CD8-positive, alpha-beta memory T cell (primary cell): ENCODE data around the gene POGLUT3. TPM values are rescaled to one million over a fixed set of nuclear protein-coding genes. Genes with fewer than 3 reads are reported as not detected.
A peak's percentile ranks its signal among the peaks of the same experiment; 100 is the strongest.

ENCODE experiments used
- CTCF ChIA-PET: fragments of 350-600 bp; sonication (Branson Sonifier 250); formaldehyde crosslinking; loops from one replicate; lab custom pipeline; 2021; ENCODE audit warnings: antibody characterized with exemption; lab: Charles Lee
- POLR2A ChIA-PET: fragments of 350-600 bp; sonication (Branson Sonifier 250); formaldehyde crosslinking; loops from one replicate; lab custom pipeline; 2021; ENCODE audit warnings: antibody characterized with exemption; lab: Charles Lee
- DNase-seq, 5 donors: peaks; one replicate each; pipeline versions ENCODE4 v3.0.0 to v3.0.0-alpha.2; 2020 to 2022; ENCODE audit warnings: mixed read lengths in 1 of 5
- H3K27ac ChIP-seq: one replicate; pipeline ENCODE4 v1.7.0; 2013; ENCODE audit warnings: low read depth, mild to moderate bottlenecking, low read length, moderate library complexity
- H3K27me3 ChIP-seq: 2 replicates; pipeline ENCODE4 v1.7.0; 2013; ENCODE audit warnings: low read length, mild to moderate bottlenecking; ENCODE audit not compliant: insufficient read depth, poor library complexity, severe bottlenecking
- H3K36me3 ChIP-seq: 2 replicates; pipeline ENCODE4 v1.7.0; 2013; ENCODE audit warnings: mild to moderate bottlenecking, low read length, moderate library complexity; ENCODE audit not compliant: insufficient read depth
- H3K4me1 ChIP-seq: 2 replicates; pipeline ENCODE4 v1.7.0; 2013; ENCODE audit warnings: mild to moderate bottlenecking, low read length, moderate library complexity; ENCODE audit not compliant: insufficient read depth
- H3K4me3 ChIP-seq: 2 replicates; pipeline ENCODE4 v1.7.0; 2013; ENCODE audit warnings: mild to moderate bottlenecking, low read length
- H3K9me3 ChIP-seq: 2 replicates; pipeline ENCODE4 v1.7.0; 2013; ENCODE audit warnings: mild to moderate bottlenecking, low read length
- H3K27ac Mint-ChIP-seq, 8 donors: one replicate each; pipeline ENCODE4 v1.8.0; 2020 to 2021; ENCODE audit warnings: mixed read lengths in 8 of 8, mild to moderate bottlenecking in 6 of 8, inconsistent platforms in 3 of 8, moderate library complexity in 3 of 8
- H3K27me3 Mint-ChIP-seq, 2 donors: one replicate each; pipeline ENCODE4 v1.8.0; 2020 to 2021; ENCODE audit warnings: mixed read lengths in 2 of 2, mild to moderate bottlenecking in 1 of 2, moderate library complexity in 1 of 2
- H3K36me3 Mint-ChIP-seq, 3 donors: one replicate each; pipeline ENCODE4 v1.8.0; 2020 to 2021; ENCODE audit warnings: mixed read lengths in 3 of 3, inconsistent platforms in 1 of 3, mild to moderate bottlenecking in 1 of 3
- H3K4me1 Mint-ChIP-seq, 3 donors: one replicate each; pipeline ENCODE4 v1.8.0; 2020 to 2021; ENCODE audit warnings: mixed read lengths in 3 of 3, inconsistent platforms in 1 of 3, mild to moderate bottlenecking in 1 of 3
- H3K4me3 Mint-ChIP-seq, 7 donors: one replicate each; pipeline ENCODE4 v1.8.0; 2020 to 2021; ENCODE audit warnings: mixed read lengths in 7 of 7, mild to moderate bottlenecking in 6 of 7, moderate library complexity in 4 of 7, inconsistent platforms in 2 of 7
- H3K9me3 Mint-ChIP-seq, 5 donors: one replicate each; pipeline ENCODE4 v1.8.0; 2020 to 2022; ENCODE audit warnings: mixed read lengths in 5 of 5, mild to moderate bottlenecking in 3 of 5, moderate library complexity in 2 of 5, inconsistent platforms in 1 of 5
- polyA plus RNA-seq: library from polyadenylated mRNA; unstranded; fragments of 300-500 nt; fragmentation: Illumina TruSeq; gene quantifications from one replicate; pipeline ENCODE4 v1.2.3, GENCODE V29; 2021
- total RNA-seq, 2 experiments: library from RNA; stranded (reverse); gene quantifications; one replicate each; pipeline ENCODE4 v1.2.3, GENCODE V29; 2021

The POGLUT3 gene
- total and polyA plus RNA-seq, 3 experiments from 2014 or later = 12.9 to 17.8 (median 16.7) TPM

- POLR2A ChIA-PET = interaction anchor here (1.4 kb wide), 1 partner anchor 32 kb away, joined by 6 read pairs; the partner anchor contains the start of gene C11orf65
- peaks cover 10% of the 10 kb centered on the region for H3K4me1 ChIP-seq
- H3K9me3 ChIP-seq = no peaks in the 10 kb centered on the region
- CTCF ChIA-PET = no interaction called here
- peak overlapping the region; percentile 81 for H3K27ac ChIP-seq
- H3K27ac Mint-ChIP-seq = peak overlapping the region; percentile 61 to 94 (median 88)
- H3K9me3 Mint-ChIP-seq = no peaks in the 10 kb centered on the region
- H3K4me3 Mint-ChIP-seq = peak overlapping the region; percentile 82 to 91 (median 88)
- no peaks in the 10 kb centered on the region for H3K36me3 ChIP-seq
- H3K27me3 ChIP-seq = no peaks in the 10 kb centered on the region
- no peak for DNase-seq
- peaks cover 0 to 4% of the 10 kb centered on the region in 2 donors for H3K27me3 Mint-ChIP-seq
- peaks cover 18 to 36% (median 34%) of the 10 kb centered on the region in 3 donors for H3K4me1 Mint-ChIP-seq
- peak overlapping the region; percentile 75 for H3K4me3 ChIP-seq
- H3K36me3 Mint-ChIP-seq = peaks cover 0 to 5% (median 0%) of the 10 kb centered on the region in 3 donors
Measured at GRCh38 chr11:108498816-108499408, 728 bp upstream of the POGLUT3 start.

GRCh38 chr11:108497317-108498045, 703 bp downstream of the POGLUT3 start:
- H3K36me3 Mint-ChIP-seq = peaks cover 0 to 5% (median 0%) of the 10 kb centered on the region in 3 donors
- peaks cover 18 to 38% (median 35%) of the 10 kb centered on the region in 3 donors for H3K4me1 Mint-ChIP-seq
- CTCF ChIA-PET = no interaction called here
- Histone ChIP-seq H3K4me1 (peaks cover 10% of the 10 kb centered on the region), H3K36me3 (no peaks in the 10 kb centered on the region), H3K27ac (peak overlapping the region; percentile 81), H3K4me3 (peak overlapping the region; percentile 75), H3K9me3 (no peaks in the 10 kb centered on the region), H3K27me3 (no peaks in the 10 kb centered on the region)
- no peaks in the 10 kb centered on the region for H3K9me3 Mint-ChIP-seq
- peak; percentile 60 to 80 (median 73) for DNase-seq
- peak overlapping the region; percentile 92 to 100 (median 99) for H3K27ac Mint-ChIP-seq
- peaks cover 0 to 4% of the 10 kb centered on the region in 2 donors for H3K27me3 Mint-ChIP-seq
- peak overlapping the region; percentile 94 to 100 (median 98) for H3K4me3 Mint-ChIP-seq
- POLR2A ChIA-PET = interaction anchor here (1.0 to 1.4 kb wide), 3 partner anchors 29 to 167 kb away, joined by 3 to 6 read pairs (median 4); partner anchors contain the start of genes C11orf65 and DDX10

DNA sequence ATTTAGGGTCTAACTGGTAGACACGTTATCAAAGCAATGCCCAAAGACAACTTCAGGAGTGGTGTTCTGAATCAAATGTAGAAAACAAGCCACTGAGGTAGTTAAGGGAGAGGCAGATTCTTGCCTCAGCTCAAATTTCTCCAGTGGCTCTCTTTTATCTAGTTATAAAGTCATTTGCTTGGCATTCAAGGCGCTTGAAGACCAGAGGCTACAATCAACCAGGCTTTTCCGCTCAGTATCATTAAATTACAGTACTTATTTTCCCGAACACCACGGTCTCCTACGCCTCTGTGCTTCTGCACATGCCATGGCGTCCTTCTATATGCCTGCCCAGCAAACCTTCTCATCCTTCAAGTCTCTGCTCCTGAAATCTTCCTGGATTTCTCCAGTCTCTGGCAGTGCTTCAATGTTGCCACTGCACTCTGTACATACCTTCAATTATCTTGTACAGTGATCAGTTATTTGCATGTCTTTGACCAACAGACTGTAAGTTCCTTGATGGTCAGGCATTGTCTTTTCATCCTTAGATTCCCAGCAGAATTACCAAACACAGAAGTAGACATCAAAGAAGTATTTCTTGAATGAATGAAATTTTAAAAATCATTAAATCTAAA, 1.4 kb downstream of the POGLUT3 start:
- no peak for DNase-seq
- Histone ChIP-seq H3K27me3 (no peaks in the 10 kb centered on the region), H3K36me3 (no peaks in the 10 kb centered on the region), H3K9me3 (no peaks in the 10 kb centered on the region), H3K4me3 (peak overlapping the region; percentile 75), H3K4me1 (peaks cover 10% of the 10 kb centered on the region), H3K27ac (peak overlapping the region; percentile 81)
- Mint-ChIP-seq H3K27ac (peak overlapping the region; percentile 92 to 100 (median 99)), H3K4me1 (peaks cover 22 to 42% (median 41%) of the 10 kb centered on the region in 3 donors), H3K9me3 (no peaks in the 10 kb centered on the region), H3K27me3 (peaks cover 0 to 4% of the 10 kb centered on the region in 2 donors), H3K36me3 (peaks cover 0 to 7% (median 0%) of the 10 kb centered on the region in 3 donors), H3K4me3 (peak overlapping the region; percentile 94 to 100 (median 98))
- CTCF ChIA-PET = no interaction called here
- POLR2A ChIA-PET = interaction anchor here (0.7 to 1.1 kb wide), 2 partner anchors 28 to 260 kb away, joined by 3 to 4 read pairs; no protein-coding TSS in a partner anchor

DNA sequence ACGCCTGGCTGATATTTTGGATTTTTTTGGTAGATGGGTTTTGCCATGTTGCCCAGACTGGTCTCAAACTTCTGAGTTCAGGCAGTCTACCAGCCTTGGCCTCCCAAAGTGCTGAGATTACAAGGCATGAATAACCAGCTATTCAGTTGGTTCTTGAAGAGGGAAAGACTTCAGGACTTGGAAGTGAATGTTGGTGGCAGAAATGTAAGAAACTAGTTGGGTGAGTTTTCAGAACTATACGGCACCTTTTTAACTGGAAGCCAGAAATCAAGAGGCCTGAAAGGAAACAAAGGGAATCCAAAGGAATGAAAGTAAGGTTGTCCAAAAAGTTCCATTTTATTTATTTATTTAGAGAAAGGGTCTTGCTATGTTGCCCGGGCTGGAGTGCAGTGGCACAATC, 2.9 kb downstream of the POGLUT3 start:
- ChIA-PET CTCF (no interaction called here), POLR2A (no interaction called here)

GRCh38 chr11:108494182-108494581, 4.0 kb downstream of the POGLUT3 start:
- H3K4me3 Mint-ChIP-seq = no peak overlapping the region
- CTCF ChIA-PET = no interaction called here
- Histone ChIP-seq H3K4me1 (peaks cover 10% of the 10 kb centered on the region), H3K27ac (no peak overlapping the region), H3K4me3 (no peak overlapping the region), H3K27me3 (no peaks in the 10 kb centered on the region), H3K36me3 (no peaks in the 10 kb centered on the region), H3K9me3 (no peaks in the 10 kb centered on the region)
- DNase-seq = no peak
- peaks cover 0 to 23% (median 8%) of the 10 kb centered on the region in 3 donors for H3K36me3 Mint-ChIP-seq
- H3K27me3 Mint-ChIP-seq = peaks cover 0 to 4% of the 10 kb centered on the region in 2 donors
- peak overlapping the region in 6 of 8 donors; percentile 7 to 79 (median 48) for H3K27ac Mint-ChIP-seq
- no peaks in the 10 kb centered on the region for H3K9me3 Mint-ChIP-seq
- POLR2A ChIA-PET = interaction anchor here (0.6 kb wide), 1 partner anchor 27 kb away, joined by 3 read pairs; no protein-coding TSS in a partner anchor
- peaks cover 23 to 42% (median 41%) of the 10 kb centered on the region in 3 donors for H3K4me1 Mint-ChIP-seq

More for the DNA sequence above, 2.9 kb downstream of the POGLUT3 start:
- H3K9me3 ChIP-seq = no peaks in the 10 kb centered on the region
- DNase-seq = no peak
- no peaks in the 10 kb centered on the region for H3K9me3 Mint-ChIP-seq
- peak overlapping the region; percentile 2 to 74 (median 30) for H3K27ac Mint-ChIP-seq
- peaks cover 0 to 4% of the 10 kb centered on the region in 2 donors for H3K27me3 Mint-ChIP-seq
- H3K27ac ChIP-seq = no peak overlapping the region
- H3K4me1 ChIP-seq = peaks cover 10% of the 10 kb centered on the region
- H3K4me3 ChIP-seq = no peak overlapping the region
- no peaks in the 10 kb centered on the region for H3K27me3 ChIP-seq
- H3K36me3 Mint-ChIP-seq = peaks cover 0 to 15% (median 4%) of the 10 kb centered on the region in 3 donors
- peak overlapping the region in 2 of 7 donors; percentile 13 to 17 for H3K4me3 Mint-ChIP-seq
- no peaks in the 10 kb centered on the region for H3K36me3 ChIP-seq
- peaks cover 23 to 42% (median 41%) of the 10 kb centered on the region in 3 donors for H3K4me1 Mint-ChIP-seq

GRCh38 chr11:108491936-108492335, 6.2 kb downstream of the POGLUT3 start:
- CTCF ChIA-PET = no interaction called here
- peaks cover 6% of the 10 kb centered on the region for H3K4me1 ChIP-seq
- no peaks in the 10 kb centered on the region for H3K36me3 ChIP-seq
- no peak overlapping the region for H3K27ac ChIP-seq
- no peaks in the 10 kb centered on the region for H3K27me3 ChIP-seq
- H3K4me1 Mint-ChIP-seq = peaks cover 17 to 33% (median 32%) of the 10 kb centered on the region in 3 donors
- H3K4me3 ChIP-seq = no peak overlapping the region
- peaks cover 4 to 31% (median 14%) of the 10 kb centered on the region in 3 donors for H3K36me3 Mint-ChIP-seq
- no peaks in the 10 kb centered on the region for H3K27me3 Mint-ChIP-seq
- H3K9me3 ChIP-seq = no peaks in the 10 kb centered on the region
- H3K4me3 Mint-ChIP-seq = no peak overlapping the region
- peaks cover 0 to 2% (median 0%) of the 10 kb centered on the region in 5 donors for H3K9me3 Mint-ChIP-seq
- H3K27ac Mint-ChIP-seq = peak overlapping the region in 2 of 8 donors; percentile 3 to 12
- DNase-seq = no peak
- POLR2A ChIA-PET = no interaction called here

- no peaks in the 10 kb centered on the region for H3K9me3 ChIP-seq
- H3K4me1 ChIP-seq = no peaks in the 10 kb centered on the region
- H3K9me3 Mint-ChIP-seq = peaks cover 0 to 2% (median 0%) of the 10 kb centered on the region in 5 donors
- no peak for DNase-seq
- no peak overlapping the region for H3K27ac ChIP-seq
- H3K27me3 ChIP-seq = no peaks in the 10 kb centered on the region
- CTCF ChIA-PET = no interaction called here
- H3K4me3 ChIP-seq = no peak overlapping the region
- peaks cover 0 to 1% (median 0%) of the 10 kb centered on the region in 3 donors for H3K4me1 Mint-ChIP-seq
- H3K36me3 ChIP-seq = no peaks in the 10 kb centered on the region
- H3K36me3 Mint-ChIP-seq = peaks cover 12 to 65% (median 32%) of the 10 kb centered on the region in 3 donors
- POLR2A ChIA-PET = no interaction called here
- no peaks in the 10 kb centered on the region for H3K27me3 Mint-ChIP-seq
- no peak overlapping the region for H3K4me3 Mint-ChIP-seq
- H3K27ac Mint-ChIP-seq = peak overlapping the region in 1 of 8 donors; percentile 3
Measured at GRCh38 chr11:108486828-108487227, 11.4 kb downstream of the POGLUT3 start.
